ENCODE results near the gene UBTF. TPM values are rescaled to one million over a fixed set of nuclear protein-coding genes. Genes with fewer than 3 reads are reported as not detected.

Gene UBTF
- total and polyA plus RNA-seq, 2 of the 8 experiments (the other 6 are each of a cell fraction or from before 2014, with no cell fraction given): 14.7 to 106 TPM

DNA sequence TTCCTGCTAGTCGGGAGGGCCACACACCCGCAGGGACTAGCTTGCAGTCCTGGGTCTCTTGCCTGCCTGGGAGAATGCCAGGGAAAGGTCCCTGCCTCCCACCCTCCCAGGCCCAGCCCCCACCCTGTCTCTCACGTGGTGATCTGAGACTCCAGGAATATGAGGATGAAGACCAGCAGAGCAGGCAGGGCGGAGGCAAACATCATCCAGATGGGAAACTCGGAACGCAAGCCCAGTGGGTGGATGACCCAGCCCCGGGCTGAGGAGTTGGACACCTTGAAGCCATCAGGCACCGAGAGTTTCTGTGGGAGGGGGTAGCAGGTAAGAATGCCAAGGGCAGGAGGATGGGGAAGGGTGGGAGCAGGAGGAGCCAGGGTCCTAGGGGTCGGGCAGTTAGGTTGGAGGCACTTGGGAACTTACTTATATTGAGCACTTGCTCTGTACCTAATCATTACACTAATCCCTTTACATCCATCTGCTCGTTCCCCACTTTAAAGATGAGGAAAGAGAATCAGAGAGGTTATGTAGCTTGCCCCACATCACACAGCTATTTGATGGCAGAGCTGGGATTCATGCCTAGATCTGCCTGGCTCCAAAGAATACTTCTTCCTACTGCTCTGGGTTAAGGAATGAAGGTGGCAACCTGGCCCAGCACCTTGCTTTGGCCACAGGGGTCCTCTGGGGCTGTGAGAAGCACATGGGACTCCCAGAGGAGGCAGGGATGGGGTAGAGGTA lies 35.1 kb upstream of the UBTF start:
- POLR2A ChIA-PET (ENCODE audit: partially characterized antibody): interaction anchor here (1.0 to 1.3 kb wide), 2 partner anchors 40 to 63 kb away, joined by 3 read pairs; no protein-coding TSS in a partner anchor

More for the DNA sequence above, 35.1 kb upstream of the UBTF start:
- FAIRE-seq (no peak), DNase-seq (ENCODE audit: low read depth in 1 of 2, low spot score in 2 of 2) (no peak)
- no peak overlapping the region for H2AFZ ChIP-seq (ENCODE audit: low read length)
- no peak overlapping the region for H3K9ac ChIP-seq (replicated peaks in 1 of 4; ENCODE audit: extremely low read depth in 1 of 4, low read depth in 3 of 4, low read length in 3 of 4)
- H3K4me1 ChIP-seq (replicated peaks in 1 of 4; ENCODE audit: control insufficient read depth in 3 of 4, insufficient read depth in 4 of 4, low read length in 3 of 4): peaks cover 0 to 2% (median 0%) of the 10 kb centered on the region in 4 experiments; a peak in 1 of 7 replicates
- no peak overlapping the region for H3K4me2 ChIP-seq (ENCODE audit: insufficient read depth in 1 of 2, low read depth in 2 of 2, low read length in 2 of 2)
- no peaks in the 10 kb centered on the region for H3K27me3 ChIP-seq (replicated peaks in 1 of 4; ENCODE audit: control insufficient read depth in 3 of 4, extremely low read depth in 1 of 4, insufficient read depth in 3 of 4, low read length in 3 of 4)
- H3K4ac ChIP-seq (replicated peaks; ENCODE audit: insufficient read length, low read depth, low read length): no peak overlapping the region
- H3K56ac ChIP-seq (replicated peaks; ENCODE audit: insufficient read length, low read depth, low read length): no peak overlapping the region
- no peaks in the 10 kb centered on the region for H3K79me1 ChIP-seq (ENCODE audit: low read depth, low read length)
- H3K27ac ChIP-seq (ENCODE audit: low read depth, low read length): no peak overlapping the region
- H4K20me1 ChIP-seq (replicated peaks in 1 of 2; ENCODE audit: control insufficient read depth in 1 of 2, insufficient read depth in 2 of 2, low read length in 2 of 2): no peaks in the 10 kb centered on the region
- no peak overlapping the region for H2AK5ac ChIP-seq (ENCODE audit: low read depth, low read length)
- H2BK20ac ChIP-seq (ENCODE audit: low read length): no peak overlapping the region
- H3K14ac ChIP-seq (ENCODE audit: insufficient read length): no peak overlapping the region
- no peak overlapping the region for H4K91ac ChIP-seq (replicated peaks; ENCODE audit: insufficient read length, low read length)
- H3K23me2 ChIP-seq (ENCODE audit: low read depth, low read length): peaks cover 4% of the 10 kb centered on the region; the same call in 1 of the 2 replicates
- H3K9me3 ChIP-seq (ENCODE audit: insufficient read depth in 2 of 2, low read depth in 1 of 2, low read length in 1 of 2): no peaks in the 10 kb centered on the region
- no peak overlapping the region for H2BK15ac ChIP-seq (ENCODE audit: low read length)
- no peak overlapping the region for H3K23ac ChIP-seq (ENCODE audit: insufficient read length)
- WGBS, 2 experiments (ENCODE audit: extremely low coverage in 1 of 2, insufficient coverage in 1 of 2, insufficient read length in 1 of 2, insufficient replicate concordance in 2 of 2, low coverage in 1 of 2, low lambda C conversion rate in 2 of 2, missing lambda C conversion rate in 1 of 2): 86% methylated on average over 10 of the region's 10 CpGs; no CpG with 5 or more reads in 1 of the 2 experiments
- TF ChIP-seq NRF1 (IDR thresholded peaks at IDR 0.05; ENCODE audit: low read depth, low read length) (no peak), EP300 (IDR thresholded peaks at IDR 0.05; ENCODE audit: borderline replicate concordance in 1 of 2, low read depth in 2 of 2, low read length in 2 of 2) (no peak), MAFK (IDR thresholded peaks at IDR 0.05; ENCODE audit: low read depth, low read length) (no peak), KDM5A (IDR thresholded peaks at IDR 0.05; ENCODE audit: low read length) (no peak), ZNF274 (IDR thresholded peaks at IDR 0.05; ENCODE audit: borderline replicate concordance, extremely low read depth, low read length) (no peak), PHF8 (conservative IDR thresholded peaks at IDR 0.05; ENCODE audit: low read depth, low read length) (no peak), YY1 (IDR thresholded peaks at IDR 0.05; ENCODE audit: low read depth, low read length) (no peak), RBBP5 (IDR thresholded peaks at IDR 0.05; ENCODE audit: borderline replicate concordance, low read depth, low read length) (no peak), TEAD4 (IDR thresholded peaks at IDR 0.05; ENCODE audit: low read depth, low read length) (no peak)
- TF ChIP-seq, protein P1, sequence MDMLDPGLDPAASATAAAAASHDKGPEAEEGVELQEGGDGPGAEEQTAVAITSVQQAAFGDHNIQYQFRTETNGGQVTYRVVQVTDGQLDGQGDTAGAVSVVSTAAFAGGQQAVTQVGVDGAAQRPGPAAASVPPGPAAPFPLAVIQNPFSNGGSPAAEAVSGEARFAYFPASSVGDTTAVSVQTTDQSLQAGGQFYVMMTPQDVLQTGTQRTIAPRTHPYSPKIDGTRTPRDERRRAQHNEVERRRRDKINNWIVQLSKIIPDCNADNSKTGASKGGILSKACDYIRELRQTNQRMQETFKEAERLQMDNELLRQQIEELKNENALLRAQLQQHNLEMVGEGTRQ (IDR thresholded peaks at IDR 0.05; ENCODE audit: low read length): no peak
- H3K4me3 ChIP-seq (ENCODE audit: extremely low read depth in 1 of 4, insufficient read depth in 2 of 4, low read depth in 3 of 4, low read length in 4 of 4): no peak overlapping the region
- no peaks in the 10 kb centered on the region for H3K79me2 ChIP-seq (ENCODE audit: control insufficient read depth in 1 of 2, insufficient read depth in 2 of 2, low read length in 2 of 2)
- no peak overlapping the region for H2BK5ac ChIP-seq (ENCODE audit: low read depth, low read length)
- no peaks in the 10 kb centered on the region for H3K36me3 ChIP-seq (ENCODE audit: control insufficient read depth in 2 of 4, insufficient read depth in 4 of 4, low read length in 3 of 4)
- no peak overlapping the region; the same call in 1 of the 2 replicates for H4K8ac ChIP-seq (ENCODE audit: extremely low read depth, insufficient read depth, low read length)
- CTCF ChIA-PET (ENCODE audit: partially characterized antibody): interaction anchor here (0.8 to 1.3 kb wide), 3 partner anchors 45 to 176 kb away, joined by 3 to 4 read pairs (median 3); no protein-coding TSS in a partner anchor
- H3K18ac ChIP-seq (ENCODE audit: extremely low read depth, low read length): no peak overlapping the region
- H2BK12ac ChIP-seq (ENCODE audit: low read depth, low read length): no peak overlapping the region
- H4K5ac ChIP-seq (ENCODE audit: insufficient read length, low read depth, low read length): no peak overlapping the region
- H2BK120ac ChIP-seq (replicated peaks; ENCODE audit: low read depth, low read length): no peak overlapping the region
